GM18907 (cell line): ENCODE results near the gene ADAMTSL3.

Experiments
- ATAC-seq: cut with Tn5 transposase; IDR thresholded peaks from one replicate; pipeline ENCODE4 v1.9.1; 2021; ENCODE audit warnings: mild to moderate bottlenecking, moderate library complexity; ENCODE audit not compliant: unreplicated experiment

ADAMTSL3 gene, protein sequence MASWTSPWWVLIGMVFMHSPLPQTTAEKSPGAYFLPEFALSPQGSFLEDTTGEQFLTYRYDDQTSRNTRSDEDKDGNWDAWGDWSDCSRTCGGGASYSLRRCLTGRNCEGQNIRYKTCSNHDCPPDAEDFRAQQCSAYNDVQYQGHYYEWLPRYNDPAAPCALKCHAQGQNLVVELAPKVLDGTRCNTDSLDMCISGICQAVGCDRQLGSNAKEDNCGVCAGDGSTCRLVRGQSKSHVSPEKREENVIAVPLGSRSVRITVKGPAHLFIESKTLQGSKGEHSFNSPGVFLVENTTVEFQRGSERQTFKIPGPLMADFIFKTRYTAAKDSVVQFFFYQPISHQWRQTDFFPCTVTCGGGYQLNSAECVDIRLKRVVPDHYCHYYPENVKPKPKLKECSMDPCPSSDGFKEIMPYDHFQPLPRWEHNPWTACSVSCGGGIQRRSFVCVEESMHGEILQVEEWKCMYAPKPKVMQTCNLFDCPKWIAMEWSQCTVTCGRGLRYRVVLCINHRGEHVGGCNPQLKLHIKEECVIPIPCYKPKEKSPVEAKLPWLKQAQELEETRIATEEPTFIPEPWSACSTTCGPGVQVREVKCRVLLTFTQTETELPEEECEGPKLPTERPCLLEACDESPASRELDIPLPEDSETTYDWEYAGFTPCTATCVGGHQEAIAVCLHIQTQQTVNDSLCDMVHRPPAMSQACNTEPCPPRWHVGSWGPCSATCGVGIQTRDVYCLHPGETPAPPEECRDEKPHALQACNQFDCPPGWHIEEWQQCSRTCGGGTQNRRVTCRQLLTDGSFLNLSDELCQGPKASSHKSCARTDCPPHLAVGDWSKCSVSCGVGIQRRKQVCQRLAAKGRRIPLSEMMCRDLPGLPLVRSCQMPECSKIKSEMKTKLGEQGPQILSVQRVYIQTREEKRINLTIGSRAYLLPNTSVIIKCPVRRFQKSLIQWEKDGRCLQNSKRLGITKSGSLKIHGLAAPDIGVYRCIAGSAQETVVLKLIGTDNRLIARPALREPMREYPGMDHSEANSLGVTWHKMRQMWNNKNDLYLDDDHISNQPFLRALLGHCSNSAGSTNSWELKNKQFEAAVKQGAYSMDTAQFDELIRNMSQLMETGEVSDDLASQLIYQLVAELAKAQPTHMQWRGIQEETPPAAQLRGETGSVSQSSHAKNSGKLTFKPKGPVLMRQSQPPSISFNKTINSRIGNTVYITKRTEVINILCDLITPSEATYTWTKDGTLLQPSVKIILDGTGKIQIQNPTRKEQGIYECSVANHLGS (N-terminal part only)

DNA sequence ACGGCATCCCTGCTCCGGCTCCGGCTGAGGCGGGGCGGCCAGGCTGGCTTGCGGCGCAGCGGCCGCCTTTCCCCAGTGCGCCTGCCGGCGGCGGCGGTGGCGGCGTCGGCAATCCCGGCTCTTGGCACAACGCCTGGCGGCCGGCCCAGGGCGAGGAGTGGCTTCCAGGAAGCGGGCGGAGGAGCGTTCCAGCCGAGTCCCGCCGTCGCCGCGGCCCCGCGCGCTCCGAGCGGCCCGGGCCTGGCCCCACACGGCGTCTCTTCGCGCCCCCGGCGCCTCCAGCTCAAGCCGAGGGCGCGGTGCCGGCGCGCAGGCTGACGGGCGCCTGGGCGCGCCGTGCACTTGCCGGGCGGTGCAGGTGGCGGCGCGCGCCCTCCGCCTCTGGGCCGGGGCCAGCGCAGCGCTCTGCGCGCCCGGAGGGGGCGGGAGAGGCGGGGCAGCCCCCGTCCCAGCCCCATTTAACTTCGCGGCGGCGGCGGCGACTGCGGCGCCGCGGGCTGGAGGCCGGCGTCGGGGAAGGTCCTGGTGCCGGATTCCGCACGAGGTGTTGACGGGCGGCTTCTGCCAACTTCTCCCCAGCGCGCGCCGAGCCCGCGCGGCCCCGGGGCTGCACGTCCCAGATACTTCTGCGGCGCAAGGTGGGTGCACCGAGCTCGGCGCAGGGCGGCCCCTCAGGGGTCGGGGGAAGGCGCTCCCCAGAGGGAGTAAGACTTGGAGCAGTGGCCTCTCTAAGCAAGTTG lies at the start of gene ADAMTSL3:
Gene ADAMTSL3 (plus strand): TSS at position 485 of the 740 bp plus-strand sequence. CDS start 1,639 bp downstream, outside the sequence.
- ATAC-seq = no peak

DNA sequence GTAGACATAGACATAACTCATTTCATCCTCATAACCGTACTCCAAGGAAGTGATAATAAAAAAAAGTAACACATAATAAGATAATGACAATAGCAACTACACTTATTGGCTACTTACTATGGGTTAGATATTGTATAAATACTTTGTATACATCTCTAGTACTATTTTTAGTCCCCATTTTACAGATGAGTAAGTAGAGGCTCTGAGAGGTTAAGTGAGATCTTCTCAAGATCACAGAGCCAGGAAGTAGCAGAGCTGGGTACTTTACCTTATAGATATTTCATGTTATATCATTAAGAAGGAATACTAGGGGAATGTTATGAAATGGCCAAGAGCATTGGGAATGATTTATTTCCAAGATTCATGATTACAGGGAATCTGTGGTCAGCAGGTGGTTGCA lies 49.4 kb upstream of the ADAMTSL3 start:
- ATAC-seq = no peak

DNA sequence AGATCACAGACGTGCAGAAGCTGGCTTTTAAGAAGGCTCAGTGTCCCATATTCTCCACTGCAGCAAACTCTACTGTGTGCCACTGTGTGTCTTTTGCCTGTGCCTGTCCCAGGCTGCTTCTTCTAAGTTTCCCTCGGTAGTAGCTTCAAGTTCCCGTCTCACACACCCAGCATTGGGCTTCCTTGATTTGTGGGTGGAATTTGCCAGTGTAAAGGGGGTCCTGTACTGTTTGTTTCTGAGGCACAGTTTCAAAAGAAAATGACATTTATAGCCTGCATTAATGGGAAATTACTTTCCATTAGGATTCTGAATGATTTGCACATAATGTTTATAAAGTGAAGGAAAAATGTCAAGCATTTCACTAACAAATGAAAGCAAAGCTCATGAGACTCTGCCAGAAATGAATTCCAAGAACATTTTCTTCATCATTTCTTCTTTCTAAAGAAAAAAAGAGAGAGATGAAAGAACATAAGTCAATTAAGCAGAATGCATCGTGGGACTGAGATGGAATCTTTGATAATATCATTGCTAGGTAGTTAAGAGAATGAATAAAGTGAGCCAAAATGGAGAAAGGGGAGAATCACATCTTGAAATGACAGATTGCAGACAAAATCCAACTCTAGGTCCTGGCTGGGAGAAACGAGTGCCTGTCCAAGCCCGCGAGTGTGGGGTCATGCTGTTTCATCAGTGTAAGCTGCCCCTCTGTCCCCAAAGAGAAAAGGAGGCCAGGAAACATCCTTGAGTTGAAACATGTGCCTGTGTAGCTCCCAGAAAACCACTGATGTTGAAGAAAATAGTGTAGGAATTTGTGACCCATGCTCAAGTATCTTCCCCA lies 48.6 kb upstream of the ADAMTSL3 start:
- ATAC-seq = no peak

DNA sequence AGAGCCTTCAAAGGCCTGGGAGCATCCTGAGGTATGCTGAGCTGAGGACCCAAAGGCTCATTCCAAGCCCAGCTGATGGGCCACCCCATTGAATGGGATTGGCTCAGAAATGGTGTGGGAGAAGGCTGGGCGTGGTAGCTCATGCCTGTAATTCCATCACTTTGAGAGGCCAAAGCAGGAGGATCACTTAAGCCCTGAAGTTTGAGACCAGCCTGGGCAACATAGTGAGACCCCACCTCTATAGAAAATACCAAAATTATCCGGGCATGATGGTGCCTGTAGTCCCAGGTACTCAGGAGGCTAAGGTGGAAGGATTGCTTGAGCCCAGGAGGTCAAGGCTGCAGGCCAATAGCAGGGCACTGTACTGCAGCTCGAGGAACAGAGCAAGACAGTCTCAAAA lies 43.8 kb upstream of the ADAMTSL3 start:
- no peak for ATAC-seq

DNA sequence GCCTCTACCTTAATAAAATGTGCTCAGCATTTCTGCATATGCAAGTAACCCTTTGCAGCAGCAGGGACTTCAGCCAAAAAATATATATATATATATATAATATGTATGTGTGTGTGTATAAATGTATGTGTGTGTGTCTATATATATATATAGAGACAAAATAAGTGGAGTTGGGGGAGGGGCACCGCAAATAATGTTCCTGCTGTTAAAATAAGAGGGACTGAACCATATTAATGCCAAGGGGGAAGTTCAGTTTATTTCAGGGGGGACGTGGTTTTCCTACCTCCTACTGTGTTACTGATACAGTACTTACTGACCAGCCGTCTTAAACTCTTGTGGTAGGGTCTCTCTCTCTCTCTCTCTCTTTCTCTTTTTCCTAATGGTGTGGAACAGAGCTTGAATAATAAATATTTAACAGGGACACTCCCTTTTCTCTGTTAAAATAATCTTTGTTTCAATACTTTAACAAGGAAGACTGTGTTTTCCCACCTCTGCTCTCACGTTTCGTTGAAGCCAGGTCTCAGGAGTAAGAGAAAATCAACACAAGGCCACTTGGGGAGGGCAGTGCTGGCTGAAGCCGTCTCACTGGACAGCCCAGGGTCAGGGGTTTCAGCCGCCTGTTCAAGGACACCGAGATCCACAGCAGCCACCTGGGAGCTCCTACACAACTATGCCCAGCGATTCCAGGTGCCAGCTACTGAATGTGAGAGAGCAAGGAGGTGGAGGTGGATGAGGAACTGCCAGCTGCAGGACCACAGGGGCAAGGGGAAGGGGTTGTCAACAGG lies 42.8 kb upstream of the ADAMTSL3 start:
- no peak for ATAC-seq

DNA sequence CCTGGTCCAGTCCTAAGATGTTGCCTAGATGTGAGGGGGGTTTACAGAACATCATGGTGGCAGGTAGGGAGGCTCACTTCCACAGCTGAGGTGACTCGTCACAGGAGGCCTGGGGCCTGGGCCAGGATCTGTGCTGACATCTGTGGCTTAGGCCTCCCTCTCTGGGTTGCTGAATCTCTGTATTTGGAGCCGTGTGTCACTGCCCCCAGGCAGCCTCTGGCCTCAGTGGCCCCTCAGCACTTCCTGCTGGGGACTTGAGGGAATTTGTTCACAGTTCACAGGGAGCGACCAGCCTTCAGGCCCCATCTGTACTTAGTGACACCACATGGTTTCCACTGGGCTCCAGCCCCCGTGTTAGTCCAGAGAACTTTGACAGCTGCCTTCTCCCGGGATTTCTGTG lies 41.7 kb upstream of the ADAMTSL3 start:
- ATAC-seq = no peak

DNA sequence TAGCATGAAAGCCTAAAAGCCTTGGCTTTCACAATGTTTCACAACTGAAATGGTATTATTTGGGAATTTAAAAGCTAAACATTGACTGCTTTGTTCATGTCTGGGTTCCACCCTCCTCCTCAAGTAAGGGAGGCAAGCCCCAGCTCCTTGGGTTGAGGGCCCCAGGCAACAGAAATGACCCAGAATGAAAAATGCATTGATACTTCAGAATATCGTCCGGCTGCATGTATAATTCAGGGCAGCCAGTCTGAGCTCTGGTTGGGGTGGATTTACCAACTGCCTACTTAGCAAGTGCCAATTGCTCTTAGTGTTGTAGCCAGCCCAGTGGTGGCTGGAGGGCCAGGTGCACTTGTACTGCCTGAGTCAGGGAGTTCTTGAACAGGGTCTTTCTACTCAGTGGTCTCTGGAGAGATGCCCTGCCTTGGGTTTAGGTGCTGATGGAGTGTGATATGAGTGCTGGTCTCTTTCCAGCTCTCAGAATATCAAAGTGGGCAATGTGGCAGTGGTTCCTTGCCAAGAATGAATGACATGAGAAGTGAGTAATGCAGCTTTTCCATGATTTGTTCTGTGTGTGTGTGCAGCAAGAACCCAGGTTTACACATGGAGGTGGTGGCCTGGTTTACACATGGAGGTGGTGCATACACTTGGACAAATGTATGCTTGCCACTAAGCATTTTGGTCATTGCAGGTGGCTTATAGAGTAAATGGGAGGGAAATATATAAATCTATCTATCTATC lies 40.9 kb upstream of the ADAMTSL3 start:
- ATAC-seq = no peak

DNA sequence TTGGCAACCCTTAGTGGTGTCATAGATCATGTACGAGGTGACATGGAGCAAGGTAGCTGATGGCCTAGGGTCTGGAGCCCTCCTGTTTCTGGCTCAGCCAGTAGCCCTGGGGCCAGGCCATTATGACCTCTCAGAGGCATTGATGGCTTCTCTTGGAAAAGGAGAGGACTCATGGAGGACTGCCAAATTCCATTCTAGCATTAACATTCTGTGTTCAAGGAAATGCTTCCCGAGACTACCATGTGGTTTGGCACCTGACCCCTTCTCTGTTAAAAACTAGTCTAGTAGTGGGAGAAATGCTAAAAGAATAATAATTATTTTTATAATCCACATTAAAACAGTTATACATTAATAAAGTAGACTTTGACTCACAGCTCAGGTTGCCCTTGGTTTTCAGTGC lies 40.2 kb upstream of the ADAMTSL3 start:
- ATAC-seq = no peak

DNA sequence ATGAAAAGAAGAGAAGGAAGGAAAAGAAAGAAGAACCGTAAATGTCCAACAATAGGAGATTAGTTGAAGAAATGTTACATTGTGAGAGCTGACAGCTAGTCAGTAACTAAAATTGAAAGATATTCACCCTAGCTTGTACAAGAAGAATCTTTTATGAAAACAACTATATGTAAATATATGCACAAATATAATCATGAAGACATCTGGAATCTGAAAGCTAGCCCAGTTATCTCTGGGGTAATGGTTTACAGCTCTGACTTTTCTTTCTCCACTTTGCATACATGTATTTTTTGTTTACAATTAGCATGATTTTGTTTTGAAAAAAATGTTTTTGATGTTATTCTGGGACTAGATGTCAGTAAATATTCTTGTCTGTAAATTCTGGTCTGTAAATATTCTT lies 37.1 kb upstream of the ADAMTSL3 start:
- no peak for ATAC-seq

DNA sequence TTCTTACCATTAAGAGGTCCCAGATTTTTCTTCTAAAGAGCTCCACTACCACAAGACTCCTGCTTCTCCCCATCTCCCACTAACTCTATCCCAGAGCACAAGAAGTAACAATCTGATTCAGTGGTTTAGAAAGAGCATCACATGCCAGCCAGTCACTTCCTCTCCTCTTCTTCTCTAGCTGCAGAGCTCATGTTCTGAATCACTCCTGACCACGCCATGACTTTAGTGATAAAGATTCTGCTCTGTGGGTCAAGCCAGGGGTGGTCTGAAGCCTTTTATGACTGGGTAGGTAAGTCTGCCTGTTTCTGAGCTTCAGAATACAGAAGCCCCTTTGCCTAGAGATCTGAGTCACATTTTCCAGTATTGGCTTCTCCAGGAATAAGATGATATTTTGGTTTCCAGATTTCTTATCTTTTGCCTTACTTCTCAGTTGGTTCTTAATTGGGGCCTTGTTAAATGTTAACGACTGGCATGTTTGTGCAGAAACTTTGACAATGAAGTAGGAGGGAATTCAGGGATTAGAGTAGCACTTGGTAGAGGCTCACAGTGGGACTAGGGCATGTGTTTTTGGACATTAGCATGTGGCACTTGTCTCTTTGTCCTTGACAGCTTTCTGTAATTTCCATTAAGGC lies 27.6 kb upstream of the ADAMTSL3 start:
- no peak for ATAC-seq

DNA sequence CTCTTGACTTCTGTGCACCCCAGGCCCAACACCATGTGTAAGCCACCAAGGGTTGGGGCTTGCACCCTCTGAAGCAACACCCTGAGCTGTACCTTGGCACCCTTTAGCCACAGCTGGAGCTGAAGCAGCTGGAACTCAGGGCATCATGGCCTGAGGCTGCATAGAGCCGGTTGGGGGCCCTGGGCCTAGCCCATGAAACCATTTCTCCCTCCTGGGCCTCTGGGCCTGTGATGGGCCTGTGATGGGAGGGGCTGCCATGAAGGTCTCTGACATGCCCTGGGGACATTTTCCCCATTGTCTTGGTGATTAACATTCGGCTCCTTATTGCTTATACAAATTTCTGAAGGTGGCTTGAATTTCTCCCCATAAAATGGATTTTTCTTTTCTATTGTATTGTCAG lies 22.4 kb upstream of the ADAMTSL3 start:
- no peak for ATAC-seq

DNA sequence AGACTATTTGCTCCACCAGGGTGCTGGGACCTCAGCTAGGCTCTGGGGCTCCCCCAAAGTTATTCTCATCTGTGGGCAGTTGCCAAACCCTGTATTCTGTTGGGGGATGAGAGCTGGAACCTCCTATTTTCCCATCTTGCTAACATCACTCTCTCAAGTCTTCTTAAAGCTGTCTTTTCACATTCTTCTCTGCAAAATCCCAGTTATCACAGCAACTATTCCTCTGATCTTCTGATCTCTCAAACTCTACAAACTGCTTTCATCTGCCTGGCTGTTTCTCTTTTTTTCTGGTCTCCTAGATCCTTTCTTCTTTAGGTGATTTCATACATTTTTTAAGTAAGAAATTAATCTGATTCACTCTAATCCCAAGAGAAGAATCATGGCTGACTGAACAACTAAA lies 10.7 kb upstream of the ADAMTSL3 start:
- ATAC-seq = no peak

DNA sequence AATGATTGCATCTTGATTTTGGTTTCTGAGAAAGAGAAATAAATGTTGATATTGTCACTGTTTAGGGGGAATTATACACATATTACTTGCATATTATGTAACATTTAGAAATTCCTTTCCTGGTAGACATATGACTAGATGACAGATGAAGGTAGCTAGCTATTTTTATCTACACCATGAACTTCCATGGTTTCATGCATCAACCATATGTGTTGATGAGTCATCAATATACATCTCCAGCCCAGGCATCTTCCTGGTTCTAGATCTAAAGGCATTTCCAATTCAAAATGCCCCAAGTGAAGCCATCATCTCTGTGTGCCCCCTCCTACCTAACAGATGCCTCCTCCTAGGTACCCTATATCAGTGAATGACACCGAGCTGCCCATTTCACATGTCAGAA lies 9.5 kb upstream of the ADAMTSL3 start:
- ATAC-seq = no peak

DNA sequence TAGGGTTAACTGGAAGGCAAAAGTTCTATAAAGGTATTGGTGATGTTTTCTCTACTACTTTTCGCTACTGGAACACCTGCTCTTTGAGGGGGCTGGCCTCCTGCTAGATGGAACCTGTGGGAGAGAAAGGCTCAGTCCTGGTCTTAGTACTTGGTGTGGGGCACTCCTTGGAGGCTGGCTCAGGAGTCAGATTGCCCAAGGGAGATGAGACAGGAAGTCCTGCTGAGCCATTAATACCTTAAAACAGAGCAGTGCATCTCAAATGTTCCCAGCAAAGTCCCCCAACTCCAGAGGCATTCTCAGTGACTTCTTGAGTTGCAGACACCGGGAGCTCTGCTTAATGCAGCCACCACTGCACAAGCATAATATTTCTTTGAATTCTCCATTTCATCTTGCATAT lies 3.1 kb upstream of the ADAMTSL3 start:
- ATAC-seq = no peak

DNA sequence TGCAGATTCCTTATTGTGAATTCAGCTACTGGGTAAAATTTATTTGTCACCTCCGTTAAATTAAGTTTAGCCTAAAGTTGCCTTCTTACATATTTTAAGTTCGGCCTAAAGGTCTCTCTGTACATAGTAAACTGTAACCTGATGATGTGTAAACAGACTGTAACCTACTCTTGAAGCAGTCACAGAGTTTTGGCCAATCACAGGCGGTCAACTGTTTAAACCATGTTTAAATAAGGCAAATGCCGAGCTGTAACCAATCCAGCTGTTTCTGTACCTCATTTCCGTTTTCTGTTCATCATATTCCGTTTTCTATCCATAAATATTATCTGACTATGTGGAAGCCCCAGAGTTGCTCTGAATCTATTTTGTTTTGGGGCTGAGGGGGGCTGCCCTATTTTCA lies 2.4 kb upstream of the ADAMTSL3 start:
- no peak for ATAC-seq

DNA sequence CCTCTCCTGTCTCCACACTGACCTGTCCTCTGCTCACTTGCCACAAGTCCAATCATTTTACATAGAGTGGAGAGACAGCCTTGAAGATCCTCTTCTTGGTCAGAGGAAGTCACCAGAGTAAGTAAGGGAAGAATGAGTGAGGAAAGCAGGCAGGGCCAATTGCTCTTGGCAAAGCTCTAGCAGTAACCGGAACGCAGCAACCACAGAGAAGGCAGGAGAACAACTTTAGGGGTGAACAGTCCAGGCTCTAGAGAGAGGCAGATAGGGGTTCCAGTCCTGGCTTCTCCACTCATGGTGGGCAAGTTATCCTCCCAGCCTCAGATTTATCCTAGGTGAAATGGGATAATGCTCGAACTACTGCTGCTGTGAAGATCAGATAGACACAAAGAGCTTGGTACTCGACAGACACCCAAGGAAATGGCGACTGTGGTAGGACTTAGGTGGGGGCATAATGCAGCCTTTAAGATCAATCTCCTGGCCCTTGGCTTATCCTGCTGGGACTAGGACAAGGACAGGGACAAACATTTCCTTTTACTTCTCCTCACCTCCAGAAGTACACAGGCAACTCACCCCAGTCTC lies 1.2 kb upstream of the ADAMTSL3 start:
- no peak for ATAC-seq

DNA sequence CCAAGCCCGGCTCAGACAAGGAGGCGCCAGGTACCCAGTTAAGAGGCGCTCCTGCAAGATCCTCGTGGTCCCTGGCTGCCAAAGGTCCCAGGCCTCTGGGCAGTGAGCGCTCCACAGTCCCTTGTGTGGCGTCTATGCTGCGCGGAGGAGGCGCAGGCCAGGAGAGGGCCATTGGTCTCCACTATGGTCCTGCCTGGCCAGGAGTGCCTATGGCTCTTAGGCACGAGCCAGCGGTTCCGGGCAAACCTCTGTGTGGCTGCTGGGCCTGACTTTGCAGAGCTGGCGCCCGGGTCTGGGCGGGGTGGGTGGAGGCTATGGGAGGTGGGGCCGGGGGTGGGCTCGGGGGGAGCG lies 660 bp upstream of the ADAMTSL3 start:
- no peak for ATAC-seq
